DMS79 (cell line): ENCODE results near the gene CCL22.
"Not testable (repeated sequence)": the region's sequence is repeated elsewhere in the genome, so short reads cannot be mapped to it uniquely, and the experiment has no call there.

Experiments
- DNase-seq: peaks from one replicate; lab custom pipeline; 2025; lab: John Stamatoyannopoulos, UW

The CCL22 gene

GRCh38 chr16:57347858-57348257 lies 10.7 kb upstream of the CCL22 start:
- no peak for DNase-seq

DNA sequence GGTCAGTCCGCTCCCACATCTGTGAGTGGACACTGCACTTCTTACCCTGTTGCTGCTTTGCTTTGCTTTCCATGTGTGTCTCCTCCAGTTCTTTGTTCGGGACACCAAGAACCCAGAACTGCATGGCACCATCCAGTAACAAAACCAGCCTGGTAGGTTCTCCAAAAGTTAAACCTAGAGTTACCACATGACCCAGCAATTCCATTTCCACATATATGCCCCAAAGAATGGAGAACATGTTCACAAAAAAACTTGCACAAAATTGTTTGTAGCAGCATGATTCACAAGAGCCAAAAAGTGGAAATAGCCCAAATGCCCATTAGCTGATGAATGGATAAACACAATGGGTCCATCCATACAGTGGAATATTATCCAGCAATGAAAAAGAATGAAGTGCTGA lies 10.3 kb upstream of the CCL22 start:
- no peak for DNase-seq

- no peak for DNase-seq
Observed at GRCh38 chr16:57349212-57350031, 9.2 kb upstream of the CCL22 start.

DNA sequence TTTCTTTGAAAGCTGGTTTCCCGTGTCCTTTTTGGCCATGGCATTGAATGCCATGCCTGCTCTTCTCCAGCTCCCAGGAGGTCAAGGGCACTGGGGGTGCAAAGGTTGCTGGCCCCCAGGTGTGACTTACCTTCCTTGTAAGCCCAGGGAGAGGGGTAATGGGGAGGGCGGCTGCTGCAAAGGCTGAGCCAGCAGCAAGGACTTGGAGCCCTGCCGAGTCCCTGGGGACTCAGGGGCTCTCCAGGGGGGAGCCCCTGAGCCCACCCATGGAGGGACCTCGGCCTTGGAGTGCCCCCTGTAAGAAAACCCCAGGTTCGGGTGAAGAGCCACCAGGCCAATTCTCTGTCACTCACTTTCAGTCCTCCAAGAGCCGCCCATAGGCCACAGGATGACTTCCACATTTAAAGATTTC lies 5.9 kb upstream of the CCL22 start:
- DNase-seq = no peak

- no peak for DNase-seq
Observed at GRCh38 chr16:57354311-57354710, 4.3 kb upstream of the CCL22 start.

DNA sequence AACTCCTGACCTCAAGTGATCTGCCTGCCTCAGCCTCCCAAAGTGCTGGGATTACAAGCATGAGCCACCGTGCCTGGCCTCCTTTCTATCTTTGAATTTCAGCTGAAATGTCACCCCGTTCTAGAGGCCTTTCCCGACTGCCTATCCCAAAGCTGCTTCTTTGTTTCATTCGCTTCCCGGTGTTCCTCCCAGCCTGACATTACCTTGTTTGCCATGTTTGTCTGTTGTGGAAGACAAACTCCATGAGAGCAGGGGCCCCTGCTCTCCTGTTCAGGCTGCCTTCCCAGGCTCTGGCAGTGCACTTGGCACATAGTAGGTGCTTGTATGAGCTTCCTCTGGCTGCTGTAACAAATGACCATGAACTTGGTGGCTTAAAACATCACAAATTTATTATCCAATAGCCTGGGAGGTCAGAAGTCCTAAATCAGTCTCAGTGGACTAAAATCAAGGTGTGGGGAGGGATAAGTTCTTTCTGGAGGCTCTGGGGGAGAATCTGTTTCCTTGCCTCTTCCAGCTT lies 2.6 kb upstream of the CCL22 start:
- DNase-seq = no peak

DNA sequence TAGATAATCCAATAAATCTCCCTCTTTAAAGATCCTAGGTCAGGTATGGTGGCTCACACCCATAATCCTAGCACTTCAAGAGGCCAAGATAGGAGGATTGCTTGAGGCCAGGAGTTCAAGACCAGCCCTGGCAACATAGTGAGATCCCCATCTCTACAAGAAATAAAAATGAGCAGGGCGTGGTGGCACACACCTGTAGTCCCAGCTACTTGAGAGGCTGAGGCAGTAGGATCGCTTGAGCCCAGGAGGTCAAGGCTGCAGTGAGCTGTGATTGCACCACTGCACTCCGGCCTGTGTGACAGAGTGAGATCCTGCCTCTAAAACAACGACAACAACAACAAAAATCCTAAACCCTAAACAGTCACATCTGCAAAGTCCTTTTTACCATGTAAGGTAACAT lies 2.0 kb upstream of the CCL22 start:
- DNase-seq = no peak

DNA sequence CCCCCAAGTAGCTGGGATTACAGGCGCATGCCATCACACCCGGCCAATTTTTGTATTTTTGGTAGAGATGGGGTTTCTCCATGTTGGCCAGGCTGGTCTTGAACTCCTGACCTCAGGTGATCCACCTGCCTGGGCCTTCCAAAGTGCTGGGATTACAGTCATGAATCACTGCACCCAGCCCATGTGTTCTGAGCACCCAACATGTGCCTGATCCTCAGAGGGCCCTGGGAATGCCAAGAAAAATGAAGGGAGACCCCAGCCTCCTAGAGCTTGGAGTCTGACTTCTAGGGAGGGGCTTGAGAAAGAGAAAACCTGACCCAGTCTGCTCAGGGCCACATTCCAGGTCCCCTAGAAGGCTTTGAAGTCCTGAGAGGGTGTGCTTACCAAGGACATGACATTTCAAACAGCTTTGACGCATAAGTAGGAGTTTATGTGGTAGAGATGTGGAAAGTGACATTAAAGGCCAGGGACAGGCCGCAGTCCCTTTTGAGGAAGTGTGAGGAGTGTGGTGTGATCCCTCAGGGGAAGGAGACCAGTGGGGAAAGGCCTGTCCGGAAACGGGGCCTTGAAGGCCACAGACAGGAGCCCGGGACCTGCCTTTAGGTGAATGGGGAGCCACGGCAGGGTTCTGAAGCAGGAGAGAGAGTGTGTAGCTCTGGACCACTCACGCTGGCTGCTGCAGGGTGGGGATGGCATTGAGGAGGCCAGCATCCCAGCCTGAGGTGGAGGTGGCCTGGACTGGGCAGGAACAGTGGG lies 1.1 kb upstream of the CCL22 start:
- DNase-seq = no peak

DNA sequence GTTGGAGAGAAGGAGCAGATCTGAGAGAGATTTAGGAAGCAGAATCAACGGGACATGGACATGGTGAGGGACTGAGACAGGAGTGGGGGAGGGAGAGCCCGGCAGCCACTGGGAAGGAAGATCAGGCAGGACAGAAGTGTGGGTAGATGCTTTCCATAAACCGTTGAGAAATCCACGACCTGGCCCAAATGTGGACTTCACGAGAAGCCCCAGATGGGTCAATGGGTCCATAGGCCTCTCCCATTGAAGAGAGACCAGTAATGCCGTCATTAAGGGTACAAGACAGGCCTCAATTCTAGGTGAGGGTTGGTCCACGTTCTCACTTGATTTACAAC lies 530 bp upstream of the CCL22 start:
- no peak for DNase-seq

DNA sequence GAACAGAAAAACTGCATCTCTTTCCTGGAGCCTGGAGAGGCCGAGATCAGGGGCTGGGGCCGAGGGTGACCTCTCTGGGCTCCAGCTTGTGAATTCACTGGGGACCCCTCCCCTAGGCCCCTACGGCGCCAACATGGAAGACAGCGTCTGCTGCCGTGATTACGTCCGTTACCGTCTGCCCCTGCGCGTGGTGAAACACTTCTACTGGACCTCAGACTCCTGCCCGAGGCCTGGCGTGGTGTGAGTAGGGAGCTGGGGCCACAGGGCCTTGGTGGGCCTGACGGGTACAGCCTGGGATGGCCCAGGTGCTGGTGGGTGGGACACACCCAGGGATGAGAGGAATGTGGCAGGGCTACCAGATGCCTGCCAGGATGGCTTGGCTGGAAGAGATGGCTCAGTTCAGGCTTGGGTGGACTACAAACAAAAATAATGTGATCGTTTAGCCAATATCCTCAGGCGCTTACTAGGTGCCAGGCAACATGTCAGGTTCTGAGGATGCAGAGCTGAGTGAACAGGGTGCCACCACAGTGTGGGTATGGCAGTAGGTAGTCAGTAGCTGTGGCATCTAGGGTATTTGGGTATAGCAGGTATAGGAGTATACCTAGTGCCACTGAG lies 1.8 kb downstream of the CCL22 start:
- DNase-seq = no peak

DNA sequence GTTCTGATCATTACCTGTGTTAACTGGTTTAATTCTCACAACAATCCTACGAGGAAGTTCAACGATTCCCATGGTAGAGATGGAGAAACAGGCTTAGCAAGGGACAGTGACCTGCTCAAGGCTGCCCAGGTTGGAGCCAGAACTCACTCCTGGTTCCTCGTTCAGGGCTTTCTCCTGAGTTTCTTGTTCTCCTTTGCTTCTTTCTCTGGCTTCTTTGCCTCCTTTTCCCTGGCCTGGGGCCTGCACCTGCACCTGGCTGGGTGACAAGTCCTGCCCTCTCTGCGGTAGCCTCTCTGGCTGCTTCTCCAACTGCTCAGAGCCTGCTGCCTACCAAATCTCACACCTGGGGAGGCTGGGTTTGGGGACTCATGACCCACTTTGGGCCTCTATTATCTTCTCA lies 2.8 kb downstream of the CCL22 start:
- peak; percentile 4 for DNase-seq

- no peak for DNase-seq
Observed at GRCh38 chr16:57364143-57364542, 5.6 kb downstream of the CCL22 start.

DNA sequence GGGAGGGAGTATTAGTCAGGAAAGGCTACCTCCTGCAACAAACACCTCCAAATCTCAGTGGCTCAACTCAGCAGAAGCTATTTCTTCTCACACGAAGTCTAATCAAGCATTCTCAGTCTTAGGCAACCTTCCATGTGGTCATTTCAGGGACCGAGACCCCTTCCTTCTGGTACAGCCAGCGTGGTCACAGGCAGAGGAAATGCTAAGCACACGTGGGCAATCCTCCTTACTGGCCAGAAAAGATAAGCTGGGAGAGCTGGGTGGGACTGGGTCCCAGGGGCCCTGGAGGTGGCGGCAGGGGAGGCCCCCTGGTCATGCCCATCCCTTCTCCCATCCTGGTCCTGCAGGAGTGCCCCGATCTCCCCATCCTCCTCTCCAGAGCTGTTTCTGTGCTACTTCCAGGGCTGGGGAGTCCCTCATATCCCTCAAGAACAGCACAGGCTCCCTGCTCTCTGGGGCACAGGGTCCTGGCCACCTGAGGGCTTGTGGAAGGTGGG lies 8.0 kb downstream of the CCL22 start:
- DNase-seq = no peak

DNA sequence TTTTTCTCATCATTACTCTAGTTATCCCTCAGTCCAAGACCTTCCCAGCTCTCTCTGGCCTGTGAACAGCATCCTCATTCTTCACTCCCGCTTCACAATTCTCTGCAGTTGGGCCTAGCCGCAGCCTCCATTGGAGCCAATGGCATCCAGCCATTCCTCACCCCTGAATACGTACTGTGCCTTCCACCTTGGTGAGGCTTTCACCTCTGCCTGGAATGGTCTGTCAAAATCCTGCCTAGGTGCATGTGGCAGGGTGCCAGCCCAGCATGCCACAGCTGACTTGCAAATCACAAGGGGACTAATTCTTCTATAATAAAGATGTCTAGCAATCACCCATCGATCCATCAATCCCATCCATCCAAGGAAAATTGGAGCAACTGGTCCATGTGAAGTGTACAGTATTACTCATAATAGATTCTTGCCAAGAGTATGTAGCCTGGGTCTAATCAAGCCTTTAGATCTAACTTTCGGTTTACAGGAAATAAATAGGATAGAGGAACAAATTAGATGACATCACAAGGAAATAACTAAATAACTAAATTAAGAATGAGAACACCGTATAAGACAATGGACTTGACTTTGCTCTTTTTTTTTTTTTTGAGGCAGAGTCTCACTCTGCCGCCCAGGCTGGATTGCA lies 8.7 kb downstream of the CCL22 start:
- peak; percentile 17 for DNase-seq

GRCh38 chr16:57371494-57372371 lies 13.2 kb downstream of the CCL22 start:
- no peak for DNase-seq

DNA sequence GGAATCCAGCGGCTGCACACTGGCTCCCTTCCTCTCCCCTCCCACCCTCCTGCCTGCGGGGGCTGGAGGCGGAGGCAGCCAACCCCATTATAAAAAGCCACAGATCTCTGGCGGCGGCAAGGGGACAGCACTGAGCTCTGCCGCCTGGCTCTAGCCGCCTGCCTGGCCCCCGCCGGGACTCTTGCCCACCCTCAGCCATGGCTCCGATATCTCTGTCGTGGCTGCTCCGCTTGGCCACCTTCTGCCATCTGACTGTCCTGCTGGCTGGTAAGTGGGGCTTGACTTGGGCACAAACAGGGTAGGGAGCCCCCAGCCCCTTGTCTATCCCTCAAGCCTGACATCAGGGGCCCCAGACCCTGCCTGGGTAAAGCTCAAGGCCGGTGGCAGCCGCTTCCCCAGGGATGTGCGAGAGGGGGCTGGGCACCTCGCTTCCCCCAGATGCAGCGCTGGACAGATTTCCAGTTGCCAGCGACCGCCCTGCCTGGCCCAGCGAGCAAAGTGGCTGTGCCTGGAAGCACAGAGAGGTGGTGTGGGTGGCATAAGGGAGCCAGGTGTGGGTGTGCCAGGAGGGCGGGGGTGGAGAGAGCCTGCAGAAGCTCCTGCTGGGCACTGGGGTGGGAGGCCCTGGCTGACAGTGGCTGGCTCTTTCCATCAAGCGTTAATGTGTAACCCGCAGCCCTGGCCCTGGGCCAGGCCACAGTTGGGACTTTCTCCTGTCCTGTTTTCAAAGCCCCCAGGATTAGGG lies 14.0 kb downstream of the CCL22 start, which contains the start of gene CX3CL1:
Gene CX3CL1 (plus strand): TSS at position 119 of the 745 bp plus-strand sequence. CDS start 79 bp downstream, at position 198.
- DNase-seq = peak; percentile 33

DNA sequence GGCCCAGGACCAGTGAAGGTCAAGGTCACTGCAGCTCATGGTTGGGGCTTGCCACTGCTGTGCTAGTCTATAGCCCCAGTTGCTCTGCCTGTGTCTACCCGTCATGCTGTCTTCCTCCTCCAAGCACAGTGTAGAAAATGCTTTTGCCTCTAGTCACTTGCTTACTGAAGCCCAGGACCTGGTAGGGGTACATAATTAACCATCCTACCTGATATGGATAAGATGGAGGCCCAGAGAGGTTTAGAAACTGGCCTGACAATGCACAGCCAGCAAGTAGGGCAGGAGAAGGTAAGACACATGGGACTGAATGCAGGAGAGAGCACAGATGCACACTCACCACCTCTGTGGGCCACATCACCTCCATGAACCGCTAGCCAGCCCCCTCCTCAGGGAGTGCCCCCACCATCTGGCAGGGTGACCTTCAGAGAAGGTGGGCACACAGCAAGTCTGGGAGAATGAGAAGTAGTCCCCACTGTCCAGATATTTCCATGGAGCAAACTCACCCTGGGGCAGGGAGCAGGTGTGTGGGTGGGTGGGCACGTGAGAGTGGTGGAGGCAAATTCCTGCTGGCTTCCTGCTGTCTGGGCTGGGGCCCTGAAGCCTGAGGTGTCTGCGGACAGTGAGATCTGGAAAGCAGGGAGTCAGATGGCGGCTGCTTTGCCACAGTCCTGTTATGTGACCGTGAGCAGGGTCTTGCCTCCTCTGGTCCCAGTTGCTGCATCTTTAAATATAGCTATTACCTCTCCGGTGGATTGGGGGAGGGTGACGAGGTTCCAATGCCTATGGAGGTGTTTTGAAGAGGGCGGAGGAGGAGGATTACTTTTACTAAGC lies 14.7 kb downstream of the CCL22 start:
- no peak for DNase-seq

GRCh38 chr16:57374067-57374534 lies 15.5 kb downstream of the CCL22 start:
- peak; percentile 36 for DNase-seq

GRCh38 chr16:57374925-57375465 lies 16.4 kb downstream of the CCL22 start:
- DNase-seq = not testable (repeated sequence)
